Transverse colon (tissue), 4 donors: ENCODE results near the gene CRIP2.

Experiments
- CTCF ChIP-seq, 5 experiments: fragments of 200-600 bp in 3 of 5; fragments of 450-650 bp in 2 of 5; sonication (generic) in 3 of 5; IDR thresholded peaks; 1 replicate in 2 of 5; 2 replicates in 3 of 5; pipeline ENCODE4 v1.5.1; 2016 to 2017; ENCODE audit warnings: antibody characterized with exemption in 5 of 5, inconsistent platforms in 3 of 5, mild to moderate bottlenecking in 2 of 5, moderate library complexity in 1 of 5
- EP300 ChIP-seq: sonication (generic); formaldehyde crosslinking; IDR thresholded peaks from one replicate; pipeline ENCODE4 v1.6.1; 2017; ENCODE audit warnings: antibody characterized with exemption, low read depth
- POLR2A ChIP-seq: fragments of 450-650 bp; IDR thresholded peaks from one replicate; pipeline ENCODE4 v1.6.1; 2016; ENCODE audit warnings: antibody characterized with exemption, mild to moderate bottlenecking, moderate library complexity
- POLR2AphosphoS5 ChIP-seq, 3 donors: sonication (generic); formaldehyde crosslinking; IDR thresholded peaks; one replicate each; pipeline ENCODE4 v1.6.1; 2016; ENCODE audit warnings: antibody characterized with exemption in 3 of 3

DNA sequence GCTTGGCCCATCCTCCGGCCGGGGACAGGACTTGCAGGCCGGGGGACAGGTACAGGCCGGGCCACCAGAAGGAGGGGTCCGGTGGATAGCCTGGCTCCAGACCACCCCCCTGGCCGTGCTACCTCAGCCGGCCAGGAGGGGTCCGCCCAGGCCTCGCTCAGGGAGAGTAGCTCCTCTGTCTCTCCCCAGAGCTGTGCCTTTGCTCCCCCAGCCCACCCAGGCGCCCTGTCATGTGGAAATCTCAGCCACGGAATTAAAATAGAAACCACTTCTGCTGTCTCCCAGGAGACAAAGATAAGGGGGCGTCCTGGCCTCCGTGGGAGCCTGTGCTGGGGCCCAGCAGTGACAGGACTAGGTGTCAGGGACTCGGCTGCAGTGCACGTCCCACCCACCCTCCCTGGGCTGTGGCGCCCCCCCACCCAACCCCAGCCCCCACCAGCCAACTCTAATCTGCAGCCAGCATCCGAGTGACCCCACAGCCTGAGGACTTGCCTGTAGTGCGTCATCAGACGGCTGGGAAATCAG lies 3.3 kb upstream of the CRIP2 start:
- TF ChIP-seq CTCF (IDR thresholded peaks at IDR 0.05) = no peak
- no peak for TF ChIP-seq POLR2A
- no peak for TF ChIP-seq POLR2AphosphoS5 (IDR thresholded peaks at IDR 0.05)
- no peak for TF ChIP-seq EP300
